IPS DF 6.9 (cell line): ENCODE measurements around the gene APBB1.

Source experiments
- DNase-seq: peaks from one replicate; pipeline ENCODE4 v3.0.0-alpha.2; 2013; ENCODE audit warnings: low read depth, low spot score
- H3K27ac ChIP-seq: one replicate; pipeline ENCODE4 v1.5.1; 2013; ENCODE audit warnings: low read length, control low read depth
- H3K27me3 ChIP-seq: 2 replicates; pipeline ENCODE4 v1.6.1; 2013; ENCODE audit warnings: mild to moderate bottlenecking, low read length; ENCODE audit not compliant: control insufficient read depth, insufficient read depth
- H3K36me3 ChIP-seq: 2 replicates; pipeline ENCODE4 v1.6.1; 2013; ENCODE audit warnings: low read length; ENCODE audit not compliant: control insufficient read depth, insufficient read depth
- H3K4me1 ChIP-seq: 2 replicates; pipeline ENCODE4 v1.6.1; 2013; ENCODE audit warnings: low read length; ENCODE audit not compliant: control insufficient read depth, insufficient read depth
- H3K4me3 ChIP-seq: 2 replicates; pipeline ENCODE4 v1.5.1; 2013; ENCODE audit warnings: mild to moderate bottlenecking, low read length
- H3K9me3 ChIP-seq: 2 replicates; pipeline ENCODE4 v1.6.1; 2013; ENCODE audit warnings: low read length, inconsistent platforms; ENCODE audit not compliant: control insufficient read depth, insufficient read depth
- WGBS: extraction: QIAGEN DNeasy Blood & Tissue Kit; methylation state at CpG from one replicate; pipeline ENCODE4 v1.1.7; 2013; ENCODE audit warnings: mixed read lengths, missing lambda C conversion rate; ENCODE audit not compliant: insufficient read length, insufficient coverage; 5-methylcytosine and 5-hydroxymethylcytosine counted together

The APBB1 gene

DNA sequence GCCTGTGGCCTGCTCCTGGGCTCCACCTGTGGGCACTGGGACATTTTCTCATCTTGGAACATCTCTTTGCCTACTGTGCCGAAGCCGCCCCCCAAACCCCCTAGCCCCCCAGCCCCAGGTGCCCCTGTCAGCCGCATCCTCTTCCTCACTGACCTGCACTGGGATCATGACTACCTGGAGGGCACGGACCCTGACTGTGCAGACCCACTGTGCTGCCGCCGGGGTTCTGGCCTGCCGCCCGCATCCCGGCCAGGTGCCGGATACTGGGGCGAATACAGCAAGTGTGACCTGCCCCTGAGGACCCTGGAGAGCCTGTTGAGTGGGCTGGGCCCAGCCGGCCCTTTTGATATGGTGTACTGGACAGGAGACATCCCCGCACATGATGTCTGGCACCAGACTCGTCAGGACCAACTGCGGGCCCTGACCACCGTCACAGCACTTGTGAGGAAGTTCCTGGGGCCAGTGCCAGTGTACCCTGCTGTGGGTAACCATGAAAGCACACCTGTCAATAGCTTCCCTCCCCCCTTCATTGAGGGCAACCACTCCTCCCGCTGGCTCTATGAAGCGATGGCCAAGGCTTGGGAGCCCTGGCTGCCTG is 27.3 kb downstream of the APBB1 start:
- H3K36me3 ChIP-seq: no peaks in the 10 kb centered on the region
- H3K27me3 ChIP-seq: no peaks in the 10 kb centered on the region
- no peak for DNase-seq
- H3K4me3 ChIP-seq: no peak overlapping the region
- no peaks in the 10 kb centered on the region for H3K4me1 ChIP-seq
- no peaks in the 10 kb centered on the region for H3K9me3 ChIP-seq
- no peak overlapping the region for H3K27ac ChIP-seq
- no CpG with 5 or more reads among the region's 18 CpGs for WGBS

DNA sequence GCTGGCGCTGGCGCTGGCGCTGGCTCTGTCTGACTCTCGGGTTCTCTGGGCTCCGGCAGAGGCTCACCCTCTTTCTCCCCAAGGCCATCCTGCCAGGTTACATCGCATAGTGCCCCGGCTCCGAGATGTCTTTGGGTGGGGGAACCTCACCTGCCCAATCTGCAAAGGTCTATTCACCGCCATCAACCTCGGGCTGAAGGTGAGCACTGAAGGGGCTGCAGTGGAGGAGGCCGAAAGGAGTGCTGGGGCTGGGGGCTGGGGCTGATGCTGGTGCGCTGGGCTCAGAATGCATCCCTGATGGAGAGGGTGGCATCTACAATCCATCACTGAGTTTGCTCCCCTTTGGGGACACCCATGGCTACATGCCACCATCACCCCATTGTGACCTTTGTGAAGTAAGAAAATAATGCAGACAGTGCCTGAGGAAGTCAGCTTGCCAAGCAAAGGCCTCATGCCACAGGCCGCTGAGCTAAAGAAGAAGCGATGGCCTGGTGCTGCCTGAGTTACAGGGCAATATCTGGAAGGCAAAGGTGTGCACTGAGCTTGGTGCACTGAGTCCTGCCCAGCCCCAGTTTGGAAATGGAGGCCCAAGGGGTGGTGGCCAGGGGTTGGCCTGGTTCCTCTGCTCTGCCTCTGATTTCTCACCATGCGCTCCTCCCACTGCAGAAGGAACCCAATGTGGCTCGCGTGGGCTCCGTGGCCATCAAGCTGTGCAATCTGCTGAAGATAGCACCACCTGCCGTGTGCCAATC is 28.0 kb downstream of the APBB1 start:
- WGBS: no CpG with 5 or more reads among the region's 19 CpGs

DNA sequence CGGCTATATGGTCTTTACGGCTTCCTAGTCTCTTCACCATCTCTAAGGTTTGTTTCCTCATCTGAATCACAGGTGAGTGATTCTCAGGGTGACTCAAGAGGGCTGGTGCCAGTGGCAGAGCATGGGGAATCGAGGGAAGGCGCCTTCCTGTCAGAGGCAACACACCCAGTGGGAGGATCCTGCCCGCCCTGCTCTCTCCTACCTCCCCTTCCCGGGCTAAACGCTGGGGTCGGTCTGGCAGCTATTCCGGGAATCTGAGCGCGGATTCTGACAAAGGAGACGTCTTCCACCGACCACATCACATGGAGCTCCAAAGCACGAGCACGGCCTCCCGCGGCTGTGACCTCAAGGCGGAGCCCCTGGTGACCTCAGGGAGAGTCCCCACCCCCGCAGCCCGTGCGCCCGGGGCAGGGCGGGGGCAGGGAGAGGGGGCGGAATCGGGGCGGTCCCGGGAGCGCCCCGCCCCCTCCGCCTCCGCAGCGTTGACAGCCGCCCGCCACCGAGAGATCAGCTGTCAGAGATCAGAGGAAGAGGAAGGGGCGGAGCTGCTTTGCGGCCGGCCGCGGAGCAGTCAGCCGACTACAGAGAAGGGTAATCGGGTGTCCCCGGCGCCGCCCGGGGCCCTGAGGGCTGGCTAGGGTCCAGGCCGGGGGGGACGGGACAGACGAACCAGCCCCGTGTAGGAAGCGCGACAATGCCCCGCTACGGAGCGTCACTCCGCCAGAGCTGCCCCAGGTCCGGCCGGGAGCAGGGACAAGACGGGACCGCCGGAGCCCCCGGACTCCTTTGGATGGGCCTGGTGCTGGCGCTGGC is 28.8 kb downstream of the APBB1 start, which contains the start of gene SMPD1:
Gene SMPD1 (plus strand): TSS at position 570 of the 813 bp plus-strand sequence. CDS start 125 bp downstream, at position 695.
- WGBS: no CpG with 5 or more reads among the region's 63 CpGs
- H3K9me3 ChIP-seq: no peaks in the 10 kb centered on the region
- H3K36me3 ChIP-seq: no peaks in the 10 kb centered on the region
- DNase-seq: peak; percentile 43
- peak within 1 kb of the TSS; percentile 76 for H3K4me3 ChIP-seq
- no peak within 1 kb of the TSS for H3K27ac ChIP-seq
- H3K27me3 ChIP-seq: no peaks in the 10 kb centered on the region
- H3K4me1 ChIP-seq: peaks cover 1% of the 10 kb centered on the region; the same call in 1 of the 2 replicates

More for the DNA sequence above, 28.0 kb downstream of the APBB1 start:
- Histone ChIP-seq H3K9me3 (no peaks in the 10 kb centered on the region), H3K27ac (no peak overlapping the region), H3K4me1 (no peaks in the 10 kb centered on the region), H3K36me3 (no peaks in the 10 kb centered on the region), H3K27me3 (no peaks in the 10 kb centered on the region), H3K4me3 (peak overlapping the region; percentile 76; the same call in 1 of the 2 replicates)
- no peak for DNase-seq

DNA sequence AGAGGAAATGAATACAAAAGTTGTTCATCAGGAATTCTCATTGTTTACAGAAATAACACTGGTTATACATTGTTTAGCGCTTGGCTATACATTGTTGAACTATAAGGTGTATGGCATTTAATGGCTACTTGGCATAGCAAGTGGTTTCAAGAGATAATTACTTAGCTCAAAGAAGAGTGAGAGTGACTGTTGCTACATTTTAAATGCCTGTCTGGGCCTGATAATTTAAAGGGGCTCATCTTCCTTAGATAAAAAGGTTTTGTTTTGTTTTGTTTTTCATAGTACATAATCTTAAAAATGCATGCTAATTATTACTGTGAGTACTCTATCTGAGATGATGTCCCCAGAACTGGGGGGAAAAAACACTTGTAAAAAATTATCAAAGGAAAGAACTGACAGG is 30.1 kb downstream of the APBB1 start:
- Histone ChIP-seq H3K36me3 (no peaks in the 10 kb centered on the region), H3K27me3 (no peaks in the 10 kb centered on the region), H3K4me3 (no peak overlapping the region), H3K9me3 (no peaks in the 10 kb centered on the region), H3K4me1 (peaks cover 1% of the 10 kb centered on the region; the same call in 1 of the 2 replicates), H3K27ac (no peak overlapping the region)
- no peak for DNase-seq
- no CpG with 5 or more reads among the region's 1 CpG for WGBS

DNA sequence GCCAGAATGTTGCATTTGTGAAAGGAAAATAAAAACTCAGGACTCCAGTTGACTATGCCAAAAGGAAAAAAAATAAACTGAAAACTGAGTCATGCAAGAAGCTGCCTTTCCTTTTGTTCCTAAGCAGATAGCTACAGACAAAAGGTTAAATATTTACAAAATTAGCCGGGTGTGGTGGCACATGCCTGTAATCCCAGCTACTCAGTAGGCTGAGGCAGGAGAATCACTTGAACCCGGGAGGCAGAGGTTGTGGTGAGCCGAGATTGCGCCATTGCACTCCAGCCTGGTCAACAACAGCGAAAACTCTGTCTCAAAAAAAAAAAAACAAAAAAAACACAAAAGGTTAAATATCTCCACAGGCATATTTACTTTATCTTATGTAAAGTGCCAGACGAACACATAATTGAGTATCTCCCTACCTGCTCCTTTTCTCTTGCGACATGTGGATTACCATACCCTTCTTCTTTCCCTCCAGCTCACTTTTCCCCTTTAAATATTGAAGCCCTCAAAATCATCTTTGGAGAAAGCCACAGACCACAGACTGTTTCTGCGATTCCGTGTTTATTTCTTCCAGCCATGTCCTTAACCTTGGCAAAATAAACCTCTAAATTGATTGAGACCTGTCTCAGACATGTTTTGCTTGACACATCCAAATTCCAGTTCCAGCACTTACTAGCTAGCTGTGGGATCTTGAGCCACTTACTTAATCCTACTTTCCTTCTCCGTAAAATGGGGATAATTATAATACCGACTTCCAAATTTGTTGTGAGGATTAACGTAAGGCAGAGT is 30.9 kb downstream of the APBB1 start:
- no peak overlapping the region for H3K4me3 ChIP-seq
- peaks cover 4% of the 10 kb centered on the region; the same call in 1 of the 2 replicates for H3K4me1 ChIP-seq
- H3K9me3 ChIP-seq: no peaks in the 10 kb centered on the region
- no CpG with 5 or more reads among the region's 12 CpGs for WGBS
- H3K27ac ChIP-seq: no peak overlapping the region
- DNase-seq: no peak
- H3K36me3 ChIP-seq: no peaks in the 10 kb centered on the region
- no peaks in the 10 kb centered on the region for H3K27me3 ChIP-seq

DNA sequence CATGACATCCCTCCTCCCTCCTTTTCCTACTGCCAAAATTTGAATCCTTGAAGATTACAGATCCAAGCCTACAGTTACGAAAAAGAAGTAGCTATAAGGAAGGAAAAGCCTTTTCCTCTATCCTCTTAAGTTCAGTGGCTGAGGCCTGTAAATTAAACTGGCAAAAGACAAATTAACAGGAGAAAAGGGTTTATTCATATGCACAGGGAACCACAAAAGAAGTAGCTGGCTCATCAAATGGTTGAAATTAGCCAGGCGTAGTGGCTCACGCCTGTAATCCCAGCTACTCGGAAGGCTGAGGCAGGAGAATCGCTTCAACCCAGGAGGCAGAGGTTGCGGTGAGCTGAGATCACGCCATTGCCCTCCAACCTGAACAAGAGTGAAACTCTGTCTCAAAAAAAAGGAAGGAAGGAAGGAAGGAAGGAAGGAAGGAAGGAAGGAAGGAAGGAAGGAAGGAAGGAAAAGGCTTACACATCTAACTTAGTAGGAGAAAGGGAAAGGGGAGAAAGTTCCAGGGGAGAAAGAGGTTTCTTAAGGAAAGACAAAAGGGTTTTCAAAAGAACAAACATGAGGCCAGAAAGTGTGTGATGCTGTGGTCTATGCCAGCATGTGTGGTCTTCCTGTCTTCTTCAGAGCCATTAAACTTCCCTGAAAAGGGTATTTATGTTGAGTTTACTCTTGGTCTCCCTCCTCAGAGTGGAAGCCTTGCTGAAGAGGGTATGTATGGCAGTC is 33.7 kb downstream of the APBB1 start:
- H3K9me3 ChIP-seq: no peaks in the 10 kb centered on the region
- no peak overlapping the region for H3K4me3 ChIP-seq
- DNase-seq: no peak
- peaks cover 4% of the 10 kb centered on the region; the same call in 1 of the 2 replicates for H3K4me1 ChIP-seq
- no peaks in the 10 kb centered on the region for H3K27me3 ChIP-seq
- H3K36me3 ChIP-seq: no peaks in the 10 kb centered on the region
- no peak overlapping the region for H3K27ac ChIP-seq
- WGBS: no CpG with 5 or more reads among the region's 7 CpGs

DNA sequence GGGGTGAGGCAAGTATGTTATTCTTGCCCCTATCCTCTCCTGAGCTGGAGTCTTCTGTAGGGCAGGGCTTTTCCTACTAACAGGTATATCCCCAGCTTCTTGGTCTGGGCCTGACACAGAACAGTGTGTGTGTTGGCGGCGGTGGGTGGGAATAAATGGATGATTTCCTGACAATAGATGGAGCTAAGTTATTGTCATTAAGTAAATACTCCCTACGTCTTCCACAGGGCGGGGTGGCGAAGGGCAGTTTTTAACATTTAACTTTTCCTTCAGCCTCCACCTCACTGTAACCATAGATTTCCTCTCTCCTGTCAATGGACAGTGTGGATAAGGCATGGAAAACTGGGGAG is 40.3 kb downstream of the APBB1 start:
- Histone ChIP-seq H3K4me3 (no peak overlapping the region), H3K27ac (no peak overlapping the region), H3K4me1 (0 out of 2 replicates have a peak, but pooled peaks cover 1% of the 10 kb centered on the region), H3K9me3 (no peaks in the 10 kb centered on the region), H3K36me3 (no peaks in the 10 kb centered on the region), H3K27me3 (no peaks in the 10 kb centered on the region)
- DNase-seq: no peak
- no CpG with 5 or more reads among the region's 5 CpGs for WGBS

DNA sequence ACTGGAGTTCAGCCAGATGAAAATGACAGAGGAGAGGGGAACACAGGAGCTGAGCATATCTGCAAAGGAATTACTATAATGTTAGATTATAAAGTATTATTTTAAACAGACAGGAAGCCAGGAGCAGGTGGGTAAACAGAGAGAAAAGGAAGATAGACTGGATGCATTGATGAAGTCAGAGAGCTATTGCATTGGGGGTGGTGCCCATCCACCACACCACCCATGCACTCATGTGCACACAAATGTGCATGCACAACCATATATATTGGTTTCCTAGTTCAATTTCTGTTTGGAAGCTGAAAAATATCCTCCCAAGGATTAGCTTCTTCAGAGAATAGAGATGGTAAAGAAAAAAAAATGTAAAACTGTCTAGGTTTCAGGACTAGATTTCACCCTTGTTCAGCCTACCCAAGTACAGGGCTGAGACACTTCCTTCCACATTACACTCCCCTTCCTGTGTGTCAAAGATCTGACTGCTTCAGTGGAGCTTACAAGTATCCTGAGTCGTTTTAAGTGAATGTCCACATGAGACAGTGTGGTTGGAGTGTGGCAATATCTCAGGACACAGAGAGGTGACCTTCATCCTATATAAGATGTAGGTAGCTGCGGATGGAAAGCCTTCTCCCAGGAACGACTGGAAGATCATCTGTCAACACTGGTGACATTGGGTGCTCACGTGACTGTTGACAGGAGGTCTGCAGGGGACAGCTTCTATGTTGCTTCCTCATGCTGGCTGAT is 40.8 kb downstream of the APBB1 start:
- Histone ChIP-seq H3K27ac (no peak overlapping the region), H3K4me1 (no peaks in the 10 kb centered on the region), H3K27me3 (no peaks in the 10 kb centered on the region), H3K36me3 (no peaks in the 10 kb centered on the region), H3K4me3 (no peak overlapping the region), H3K9me3 (no peaks in the 10 kb centered on the region)
- no CpG with 5 or more reads among the region's 4 CpGs for WGBS
- no peak for DNase-seq

DNA sequence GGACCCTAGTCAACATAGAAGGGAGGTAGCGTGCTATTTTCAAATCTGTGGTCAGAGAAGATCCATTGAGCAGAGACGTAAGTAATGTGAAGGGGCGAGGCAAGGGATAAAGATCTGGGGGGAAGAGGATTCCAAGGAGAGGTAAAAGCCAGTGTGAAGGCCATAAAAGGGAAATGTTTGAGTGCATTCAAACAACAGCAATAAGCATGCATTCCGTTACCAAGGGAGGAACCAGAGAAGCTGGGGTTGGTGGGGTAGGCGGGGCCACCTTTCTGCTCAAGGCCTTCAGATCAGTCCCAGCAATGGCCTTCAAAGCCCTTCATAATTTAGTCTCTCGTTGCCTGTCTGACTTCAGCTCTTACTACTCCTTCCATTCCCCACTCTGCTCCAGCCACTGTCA is 47.1 kb downstream of the APBB1 start:
- no peaks in the 10 kb centered on the region for H3K27me3 ChIP-seq
- no peaks in the 10 kb centered on the region for H3K36me3 ChIP-seq
- no peak for DNase-seq
- WGBS: no CpG with 5 or more reads among the region's 6 CpGs
- H3K9me3 ChIP-seq: no peaks in the 10 kb centered on the region
- no peaks in the 10 kb centered on the region for H3K4me1 ChIP-seq
- H3K27ac ChIP-seq: no peak overlapping the region
- no peak overlapping the region for H3K4me3 ChIP-seq
